CD4-positive, alpha-beta T cell treated with Interleukin-17A for 1 hour (primary cell): ENCODE measurements around the gene PTPRN2.
"Not testable (repeated sequence)": the region's sequence is repeated elsewhere in the genome, so short reads cannot be mapped to it uniquely, and the experiment has no call there.

Experiments used
- DNase-seq: peaks from one replicate; pipeline ENCODE4 v3.0.0-alpha.2; 2020

PTPRN2 gene

DNA sequence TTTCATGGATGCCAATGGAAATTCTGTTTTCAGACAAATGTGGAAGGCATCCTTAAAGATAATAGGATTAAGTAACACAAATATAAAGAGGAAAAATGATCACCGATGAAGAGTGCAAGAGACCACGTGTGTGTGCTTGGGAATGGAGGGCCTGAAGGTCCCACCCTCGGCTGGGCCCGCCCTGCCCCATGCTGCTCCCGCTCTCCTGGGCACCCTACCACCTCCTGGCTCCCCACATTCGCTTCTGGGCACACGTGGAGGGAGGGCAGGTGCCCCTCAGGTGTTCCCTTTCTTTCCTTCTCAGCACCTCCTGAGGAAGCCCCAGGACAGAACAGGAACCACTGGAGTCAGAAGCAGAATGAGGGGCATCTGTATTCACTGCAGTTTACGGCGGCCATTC lies 883.3 kb downstream of the PTPRN2 start:
- DNase-seq: no peak

DNA sequence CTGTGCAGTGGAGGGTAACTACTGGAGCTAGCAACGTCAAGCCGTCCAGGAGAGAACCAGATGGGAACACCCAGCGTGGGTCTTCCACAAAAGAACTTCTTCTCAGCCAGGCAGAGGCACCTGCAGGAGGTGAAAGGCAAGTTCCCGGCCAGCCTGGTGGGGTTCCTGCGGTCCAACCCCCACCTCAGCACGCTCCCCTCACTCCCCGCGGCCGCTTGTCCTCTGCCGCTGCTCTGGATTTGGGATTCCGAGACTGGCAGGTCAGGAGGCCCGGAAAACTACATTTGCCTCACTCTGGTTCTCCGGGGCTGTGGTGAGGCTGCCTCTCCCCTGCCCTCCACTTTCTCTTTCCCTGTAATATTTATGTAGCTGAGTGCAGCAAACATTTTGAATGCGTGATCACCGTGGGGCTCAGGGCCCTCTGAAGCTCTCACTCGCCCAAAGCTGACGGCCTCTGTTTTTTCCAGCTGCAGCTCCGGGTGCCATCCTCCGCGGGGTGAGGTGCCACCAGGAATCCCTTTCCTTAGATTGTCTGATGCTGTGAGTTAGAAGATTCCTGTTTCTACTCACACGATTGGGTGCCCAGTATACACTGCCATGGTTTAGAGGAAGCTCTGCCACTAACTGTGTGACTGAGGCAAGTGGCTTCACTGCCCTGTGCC lies 884.0 kb downstream of the PTPRN2 start:
- DNase-seq: no peak

DNA sequence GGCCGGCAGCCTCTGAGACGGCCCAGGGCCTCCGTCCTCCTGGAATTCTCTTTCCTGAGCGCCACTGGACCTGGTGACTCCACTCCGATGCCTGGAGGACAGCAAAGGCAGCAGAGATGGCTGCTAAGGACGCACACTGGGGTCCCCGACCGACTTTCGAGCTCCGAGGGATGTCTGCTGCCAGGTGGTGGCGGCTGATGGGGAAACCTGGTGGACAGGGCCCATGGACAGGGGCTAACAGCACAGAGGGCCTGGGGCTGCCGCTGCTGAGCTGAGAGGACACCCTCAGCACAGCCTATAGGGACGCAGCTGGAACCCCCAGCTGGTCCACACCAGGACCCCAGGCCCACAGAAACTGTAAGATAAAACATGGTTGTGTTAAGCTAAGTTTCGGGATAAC lies 884.5 kb downstream of the PTPRN2 start:
- no peak for DNase-seq

DNA sequence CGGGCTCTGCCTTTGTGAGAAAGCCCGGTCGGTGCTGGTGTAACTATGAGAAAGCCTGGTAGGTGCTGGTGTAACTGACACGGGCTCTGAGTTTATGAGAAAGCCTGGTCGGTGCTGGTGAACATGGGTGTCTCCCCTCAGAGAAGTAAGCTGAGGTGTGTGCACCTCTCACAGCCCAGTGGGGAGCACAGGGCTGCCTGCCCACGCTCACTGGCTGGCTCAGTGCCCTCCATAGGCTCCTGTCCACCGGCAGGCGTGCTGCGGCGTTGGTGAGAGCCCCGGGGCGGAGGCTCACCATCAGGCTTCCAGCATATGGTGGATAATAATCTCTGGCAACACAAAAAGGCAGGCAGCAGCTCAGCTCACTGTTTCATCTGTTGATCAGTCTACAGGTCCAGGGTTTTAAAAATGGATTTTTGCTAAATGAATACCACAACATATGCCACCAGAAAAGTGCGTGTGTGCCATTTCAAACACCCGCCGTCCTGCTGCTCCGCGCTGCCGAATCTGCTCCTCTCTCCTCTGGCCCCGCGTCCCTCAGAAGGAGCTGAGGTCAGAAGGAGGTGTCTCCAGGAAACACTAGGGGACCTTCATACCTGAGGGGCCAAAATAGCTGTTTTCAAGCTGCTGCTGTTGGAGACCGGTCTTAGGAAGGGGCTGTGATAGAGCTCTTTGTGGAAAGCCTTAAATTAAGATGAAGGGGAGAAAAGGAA lies 885.2 kb downstream of the PTPRN2 start:
- no peak for DNase-seq

- not testable (repeated sequence) for DNase-seq
These were observed 886.0 kb downstream of the PTPRN2 start for GRCh38 chr7:157701395-157702180.

DNA sequence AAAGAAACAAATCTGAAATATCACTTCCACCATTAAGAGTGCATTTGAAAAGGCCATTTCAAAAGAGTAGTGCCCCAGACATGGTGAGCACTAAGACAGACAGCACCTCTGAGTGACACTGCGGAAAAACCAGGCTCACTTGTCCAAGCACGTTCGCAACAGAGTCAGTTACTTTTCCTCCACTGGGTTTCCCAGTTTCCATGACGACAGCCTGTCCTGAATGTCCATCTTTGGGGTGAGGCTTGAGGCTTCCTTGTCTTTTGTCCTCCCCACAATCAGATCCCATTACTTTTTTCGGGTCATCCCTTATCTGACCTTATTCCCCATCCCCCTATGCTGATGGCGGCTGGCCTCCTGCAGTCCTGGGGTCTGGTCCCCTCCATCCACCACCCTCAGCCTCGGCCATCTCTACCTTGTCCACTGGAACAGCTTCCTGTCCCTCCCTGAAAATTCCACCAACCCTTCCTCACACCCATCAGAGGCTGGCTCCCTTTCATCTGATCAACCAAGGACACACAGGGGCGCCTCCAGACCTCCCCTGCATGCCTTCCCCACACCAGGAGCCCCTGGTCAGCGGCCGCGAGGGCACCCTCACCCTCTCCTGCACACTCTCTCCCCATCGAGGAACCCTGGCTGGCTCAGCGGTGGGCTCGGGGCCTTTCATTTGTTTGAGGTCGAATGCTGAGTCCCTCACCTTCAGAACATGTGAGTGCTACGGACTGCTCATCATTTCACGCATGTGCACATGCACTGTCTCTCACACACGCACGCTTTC lies 887.2 kb downstream of the PTPRN2 start:
- no peak for DNase-seq

GRCh38 chr7:157699357-157700013 lies 888.1 kb downstream of the PTPRN2 start:
- DNase-seq: no peak

- not testable (repeated sequence) for DNase-seq
These were observed 890.3 kb downstream of the PTPRN2 start for GRCh38 chr7:157697287-157697686.

- DNase-seq: not testable (repeated sequence)
These were observed 892.0 kb downstream of the PTPRN2 start for GRCh38 chr7:157695609-157696008.

GRCh38 chr7:157694376-157694665 lies 893.3 kb downstream of the PTPRN2 start:
- no peak for DNase-seq

- no peak for DNase-seq
These were observed 893.9 kb downstream of the PTPRN2 start for GRCh38 chr7:157693521-157694375.

DNA sequence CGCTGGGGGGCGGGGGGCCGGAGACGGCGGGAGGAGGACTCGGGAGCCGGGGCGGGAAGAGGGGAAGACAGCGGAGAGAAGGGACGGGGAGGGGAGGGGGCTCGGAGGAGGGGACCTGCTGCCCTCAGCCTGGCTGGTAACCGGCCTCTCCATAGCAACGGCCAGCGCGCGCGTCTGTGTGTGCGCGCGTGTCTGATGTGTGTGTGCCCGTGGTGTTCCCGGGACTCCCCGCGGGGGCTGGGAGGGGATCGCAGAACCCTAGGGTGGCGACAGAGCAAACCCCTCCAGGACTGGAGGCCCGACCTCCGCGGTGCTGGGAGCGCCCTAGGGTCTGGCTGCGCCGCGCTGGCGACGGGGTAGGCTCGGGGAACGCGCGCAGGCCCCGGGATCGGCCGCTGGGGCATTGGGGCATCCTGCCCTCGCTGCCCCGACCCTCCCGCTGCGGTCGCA lies 894.5 kb downstream of the PTPRN2 start:
- no peak for DNase-seq

DNA sequence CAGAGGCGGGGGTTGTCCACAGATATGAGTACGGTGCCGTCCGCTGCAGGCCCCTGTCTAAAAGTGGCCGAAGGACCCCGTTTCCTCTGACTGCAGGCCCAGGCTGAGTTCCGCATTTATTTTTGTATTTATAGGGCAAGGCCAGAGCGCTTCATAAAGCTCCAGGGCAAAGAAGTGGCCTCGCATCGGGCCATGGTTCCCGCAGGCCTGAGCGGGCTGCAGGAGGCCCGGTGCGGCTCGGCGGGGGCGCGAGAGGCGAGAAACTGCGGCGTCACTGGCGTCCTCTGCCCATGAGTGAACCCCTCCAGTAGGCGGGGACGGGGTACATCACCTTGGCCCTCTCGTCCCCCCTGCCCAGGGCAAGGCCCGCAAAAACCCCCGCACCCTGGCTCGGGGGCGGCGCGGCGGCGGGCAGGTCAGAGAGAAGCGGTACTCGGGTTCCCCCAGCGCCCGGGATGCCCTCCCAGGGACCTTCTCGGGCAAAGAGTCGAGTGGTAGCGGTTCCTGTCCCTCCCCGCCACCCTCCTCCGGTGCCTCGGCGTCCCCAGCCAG lies 895.1 kb downstream of the PTPRN2 start:
- no peak for DNase-seq

DNA sequence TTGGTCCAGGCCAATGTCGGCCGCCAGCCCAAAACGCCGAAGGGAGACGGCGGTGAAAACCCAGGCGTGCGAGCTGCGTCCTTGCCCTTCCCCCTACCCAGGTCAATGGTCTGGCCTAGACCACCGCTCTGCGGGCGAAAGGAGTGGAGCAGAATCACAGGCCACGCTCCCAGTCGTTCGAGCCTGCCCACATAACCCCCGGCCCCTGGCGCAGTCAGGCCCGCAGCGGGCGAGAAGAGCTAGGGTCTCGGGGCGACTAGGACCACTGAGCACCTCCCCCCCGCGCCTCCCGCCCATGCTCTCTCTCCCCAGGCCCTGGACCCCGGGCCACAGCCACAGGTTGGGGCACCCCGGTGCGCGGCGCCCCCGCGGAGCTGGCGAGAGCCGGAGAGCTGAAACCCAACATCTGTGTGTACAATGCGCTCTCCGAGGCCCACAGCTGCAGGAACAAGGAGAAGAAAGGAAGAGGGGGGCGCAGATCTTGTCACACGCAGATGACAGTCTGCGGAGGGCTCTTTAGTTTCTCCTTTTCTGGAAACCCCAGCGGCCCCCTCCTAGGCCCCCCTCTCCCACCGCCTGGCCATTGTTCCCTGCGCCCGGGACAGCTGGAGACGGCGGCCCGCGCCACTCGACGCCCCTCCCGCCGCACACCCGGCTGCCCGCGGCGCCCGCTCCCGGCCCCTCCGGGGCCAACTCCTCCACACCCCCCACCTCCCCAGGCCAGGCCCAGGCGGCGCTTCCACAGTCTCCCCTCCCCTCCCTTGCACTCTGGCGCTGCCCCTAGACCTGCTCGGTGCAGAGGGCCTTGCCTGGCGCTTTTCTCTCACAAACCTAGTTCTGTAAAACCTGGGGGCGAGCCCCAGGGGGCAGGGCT lies 895.8 kb downstream of the PTPRN2 start:
- no peak for DNase-seq

DNA sequence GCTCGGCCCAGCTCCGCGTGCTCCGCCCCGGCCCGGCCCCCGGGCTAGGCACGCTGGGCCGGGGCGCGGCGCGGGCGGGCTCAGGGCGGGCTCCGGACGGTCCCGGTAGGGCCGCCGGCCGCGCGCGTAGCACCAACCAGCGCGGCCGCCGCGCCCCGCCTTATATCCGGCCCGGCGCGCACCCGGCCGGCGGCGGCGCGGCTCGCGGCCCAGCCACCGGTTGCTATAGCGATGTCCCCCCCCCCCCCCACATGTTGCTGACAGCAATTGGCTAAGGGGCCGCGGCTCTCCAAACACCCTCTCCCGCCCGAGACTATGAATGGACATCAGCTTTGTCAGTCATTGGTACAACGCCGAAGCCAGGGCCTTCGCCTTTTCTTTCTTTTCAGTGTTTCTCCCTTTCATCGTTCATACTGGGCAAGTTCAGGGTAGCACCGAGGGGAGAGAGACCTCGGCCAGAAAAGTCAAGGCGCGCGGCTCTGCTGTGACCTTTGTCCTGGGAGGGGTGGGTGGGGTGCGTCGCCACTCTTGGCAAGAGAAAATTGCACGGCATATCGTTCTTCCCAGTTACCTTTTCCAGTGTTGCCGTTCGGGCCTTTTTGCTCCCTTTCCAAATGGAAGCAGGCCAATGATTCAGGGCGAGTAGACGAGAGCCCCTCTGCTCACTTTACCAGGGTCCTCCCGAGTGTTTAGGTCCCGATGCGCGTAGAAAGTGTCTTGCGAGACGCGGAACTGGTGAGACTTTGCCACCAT lies 896.6 kb downstream of the PTPRN2 start:
- no peak for DNase-seq

DNA sequence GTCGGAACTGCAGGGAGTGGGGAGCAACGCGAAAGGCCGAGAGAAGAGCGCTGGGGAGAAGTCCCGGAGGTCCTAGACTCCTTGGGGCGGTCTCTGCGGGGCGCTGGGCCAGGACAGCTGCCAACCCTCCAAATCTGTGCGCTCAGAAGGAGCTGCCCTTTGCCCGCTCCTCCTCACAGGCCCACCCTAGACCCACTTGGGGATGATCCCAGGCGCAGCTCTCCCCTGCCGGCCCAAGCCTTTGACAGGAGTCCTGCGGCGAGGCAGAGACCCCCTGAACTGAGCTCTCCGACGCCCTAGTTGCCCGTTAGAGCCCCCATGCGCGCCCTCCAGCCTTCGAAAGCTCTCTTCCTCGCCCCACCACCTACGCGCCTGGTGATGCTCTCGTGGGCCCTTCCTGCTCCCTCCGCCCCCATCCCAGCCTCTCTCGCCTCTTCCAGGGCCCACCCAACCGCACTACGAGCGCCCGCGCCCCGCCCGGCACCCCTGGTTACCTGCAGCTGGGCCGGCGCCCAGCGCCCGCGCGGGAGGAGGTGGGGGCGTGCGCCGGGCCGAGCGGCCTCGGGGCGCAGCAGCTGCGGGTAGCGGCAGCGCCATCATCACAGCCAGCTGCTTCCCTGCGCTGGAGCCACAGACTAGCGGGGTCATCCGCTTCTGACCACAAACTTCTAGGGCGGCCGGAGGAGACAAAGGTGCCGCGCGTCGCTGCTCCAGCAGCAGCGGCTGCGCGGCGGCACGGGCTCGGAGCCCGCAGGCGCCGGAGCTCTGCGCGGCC lies 897.4 kb downstream of the PTPRN2 start:
- DNase-seq: no peak

GRCh38 chr7:157689269-157690057 lies 898.2 kb downstream of the PTPRN2 start:
- DNase-seq: no peak
